Activated CD8-positive, alpha-beta T cell treated with anti-CD3 and anti-CD28 coated beads for 36 hours (primary cell): ENCODE data around the gene GPR34. TPM values are rescaled to one million over a fixed set of nuclear protein-coding genes. Genes with fewer than 3 reads are reported as not detected.

ENCODE experiments used
- ATAC-seq: fragments of 200-7000 bp; cut with Tn5 transposase; one replicate; pipeline ENCODE4 v1.10.0; 2021; ENCODE audit warnings: mild to moderate bottlenecking, moderate library complexity
- CTCF ChIA-PET: fragments of 350-600 bp; sonication (Branson Sonifier 250); formaldehyde crosslinking; loops from one replicate; lab custom pipeline; 2021; ENCODE audit warnings: antibody characterized with exemption; lab: Charles Lee
- POLR2A ChIA-PET: fragments of 350-600 bp; sonication (Branson Sonifier 250); formaldehyde crosslinking; loops from one replicate; lab custom pipeline; 2021; ENCODE audit warnings: antibody characterized with exemption; lab: Charles Lee
- DNase-seq: peaks from one replicate; pipeline ENCODE4 v3.0.0-alpha.2; 2020
- H3K27ac Mint-ChIP-seq: one replicate; pipeline ENCODE4 v1.8.0; 2021; ENCODE audit warnings: mild to moderate bottlenecking, mixed read lengths
- H3K27me3 Mint-ChIP-seq: one replicate; pipeline ENCODE4 v1.8.0; 2021; ENCODE audit warnings: mixed read lengths
- H3K36me3 Mint-ChIP-seq: one replicate; pipeline ENCODE4 v1.8.0; 2021; ENCODE audit warnings: low read depth, mixed read lengths
- H3K4me1 Mint-ChIP-seq: one replicate; pipeline ENCODE4 v1.8.0; 2021; ENCODE audit warnings: low read depth, mixed read lengths
- H3K4me3 Mint-ChIP-seq: one replicate; pipeline ENCODE4 v1.8.0; 2021; ENCODE audit warnings: mild to moderate bottlenecking, moderate library complexity, mixed read lengths
- H3K9me3 Mint-ChIP-seq: one replicate; pipeline ENCODE4 v1.8.0; 2021; ENCODE audit warnings: mixed read lengths
- intact Hi-C: fragments of 100-400 bp; cut with micrococcal nuclease; formaldehyde crosslinking; loops from one replicate; pipeline ENCODE4 v1.10.0; 2022
- total RNA-seq, 2 experiments: library from RNA; stranded (reverse); gene quantifications; one replicate each; pipeline ENCODE4 v1.2.3, GENCODE V29; 2021
- TF ChIP-seq, protein P1 (sequence below): fragments of 200-600 bp; IDR thresholded peaks from one replicate; pipeline ENCODE4 v1.8.0; 2022; ENCODE audit warnings: antibody characterized with exemption, mild to moderate bottlenecking

GPR34 gene
- total RNA-seq, 2 experiments from 2014 or later, result 0.52 to 0.65 TPM

DNA sequence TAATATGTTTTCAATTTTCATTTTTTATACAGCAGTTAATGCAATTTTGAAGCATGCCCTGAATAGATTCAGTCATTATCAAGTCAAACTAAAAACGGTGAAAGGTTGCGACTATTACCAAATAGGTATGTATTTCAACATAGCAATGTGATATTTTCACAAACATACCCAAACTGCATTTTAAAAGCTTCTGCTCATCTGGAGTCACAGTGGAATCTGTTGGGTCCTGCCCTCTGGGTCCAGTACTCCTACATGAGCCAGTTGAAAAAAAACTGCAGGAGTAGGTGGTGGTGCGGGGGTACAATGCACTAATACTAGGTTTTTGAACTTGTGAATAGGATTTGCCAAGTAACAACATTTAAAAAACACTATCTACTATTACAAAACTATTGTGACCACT is 938 bp downstream of the GPR34 start:
- ChIA-PET CTCF (no interaction called here), POLR2A (no interaction called here)
- no peak overlapping the region for H3K27ac Mint-ChIP-seq
- ATAC-seq (no peak), DNase-seq (no peak)
- H3K9me3 Mint-ChIP-seq, result no peaks in the 10 kb centered on the region
- peaks cover 3% of the 10 kb centered on the region for H3K36me3 Mint-ChIP-seq
- TF ChIP-seq, protein P1, sequence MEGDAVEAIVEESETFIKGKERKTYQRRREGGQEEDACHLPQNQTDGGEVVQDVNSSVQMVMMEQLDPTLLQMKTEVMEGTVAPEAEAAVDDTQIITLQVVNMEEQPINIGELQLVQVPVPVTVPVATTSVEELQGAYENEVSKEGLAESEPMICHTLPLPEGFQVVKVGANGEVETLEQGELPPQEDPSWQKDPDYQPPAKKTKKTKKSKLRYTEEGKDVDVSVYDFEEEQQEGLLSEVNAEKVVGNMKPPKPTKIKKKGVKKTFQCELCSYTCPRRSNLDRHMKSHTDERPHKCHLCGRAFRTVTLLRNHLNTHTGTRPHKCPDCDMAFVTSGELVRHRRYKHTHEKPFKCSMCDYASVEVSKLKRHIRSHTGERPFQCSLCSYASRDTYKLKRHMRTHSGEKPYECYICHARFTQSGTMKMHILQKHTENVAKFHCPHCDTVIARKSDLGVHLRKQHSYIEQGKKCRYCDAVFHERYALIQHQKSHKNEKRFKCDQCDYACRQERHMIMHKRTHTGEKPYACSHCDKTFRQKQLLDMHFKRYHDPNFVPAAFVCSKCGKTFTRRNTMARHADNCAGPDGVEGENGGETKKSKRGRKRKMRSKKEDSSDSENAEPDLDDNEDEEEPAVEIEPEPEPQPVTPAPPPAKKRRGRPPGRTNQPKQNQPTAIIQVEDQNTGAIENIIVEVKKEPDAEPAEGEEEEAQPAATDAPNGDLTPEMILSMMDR, result no peak
- H3K4me3 Mint-ChIP-seq, result no peak overlapping the region
- intact Hi-C loops, result no loop called here
- H3K27me3 Mint-ChIP-seq, result no peaks in the 10 kb centered on the region
- H3K4me1 Mint-ChIP-seq, result peaks cover 50% of the 10 kb centered on the region

DNA sequence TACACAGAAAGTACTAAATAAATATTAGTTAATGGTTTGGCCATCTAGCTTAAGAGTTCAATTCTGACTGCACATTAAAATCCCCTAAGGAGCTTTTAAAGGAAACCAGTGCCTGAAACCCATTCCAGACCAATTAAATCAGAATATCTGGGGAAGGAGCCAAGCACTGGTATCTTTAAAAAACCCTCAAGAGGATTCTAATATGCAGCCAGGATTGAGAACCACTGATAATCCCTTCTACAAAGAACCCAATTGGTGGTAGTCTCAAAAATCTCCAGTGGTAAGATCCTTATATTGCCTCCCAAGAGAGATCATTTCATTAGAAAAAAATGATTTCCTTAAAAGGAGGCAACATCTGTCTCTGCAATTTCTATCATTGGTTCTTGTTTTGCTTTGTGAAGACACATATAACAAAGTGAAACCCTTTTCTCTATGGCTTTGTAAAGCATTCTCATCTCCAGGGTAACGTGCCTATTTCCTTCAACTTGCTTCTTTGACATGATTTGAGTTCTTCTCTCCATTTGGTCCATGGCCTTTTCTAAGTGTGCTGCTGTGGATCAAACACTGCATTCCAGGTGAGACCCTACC is 3.5 kb downstream of the GPR34 start:
- Mint-ChIP-seq H3K27ac (peak overlapping the region; percentile 34), H3K9me3 (peaks cover 2% of the 10 kb centered on the region), H3K4me3 (no peak overlapping the region), H3K4me1 (peaks cover 54% of the 10 kb centered on the region), H3K36me3 (peaks cover 11% of the 10 kb centered on the region), H3K27me3 (no peaks in the 10 kb centered on the region)
- DNase-seq, result no peak
- intact Hi-C loops, result no loop called here
- POLR2A ChIA-PET, result no interaction called here
- CTCF ChIA-PET, result no interaction called here
- TF ChIP-seq, protein P1, result no peak
- ATAC-seq, result no peak

DNA sequence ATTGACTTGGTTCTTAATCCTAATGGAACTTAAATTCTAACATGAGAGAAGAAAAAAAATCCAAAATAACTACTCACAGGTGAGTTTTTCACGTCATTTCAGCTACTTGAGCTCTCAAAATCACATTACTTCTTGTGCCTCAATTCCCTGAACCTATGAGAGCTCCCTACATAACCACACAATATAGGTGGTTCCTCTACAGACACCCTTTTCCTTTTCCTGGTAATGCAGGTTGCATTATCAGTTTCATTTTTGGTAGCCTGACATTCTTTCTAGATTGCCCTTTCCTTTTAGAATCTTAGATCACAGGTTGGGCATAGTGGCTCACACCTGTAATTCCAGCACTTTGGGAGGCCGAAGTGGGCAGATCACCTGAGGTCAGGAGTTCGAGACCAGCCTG is 4.3 kb downstream of the GPR34 start:
- ChIA-PET POLR2A (no interaction called here), CTCF (no interaction called here)
- peaks cover 2% of the 10 kb centered on the region for H3K9me3 Mint-ChIP-seq
- H3K4me3 Mint-ChIP-seq, result no peak overlapping the region
- H3K36me3 Mint-ChIP-seq, result peaks cover 12% of the 10 kb centered on the region
- no peaks in the 10 kb centered on the region for H3K27me3 Mint-ChIP-seq
- DNase-seq (no peak), ATAC-seq (peak; percentile 40)
- intact Hi-C loops, result no loop called here
- TF ChIP-seq, protein P1, result no peak
- H3K27ac Mint-ChIP-seq, result peak overlapping the region; percentile 49
- peaks cover 52% of the 10 kb centered on the region for H3K4me1 Mint-ChIP-seq

DNA sequence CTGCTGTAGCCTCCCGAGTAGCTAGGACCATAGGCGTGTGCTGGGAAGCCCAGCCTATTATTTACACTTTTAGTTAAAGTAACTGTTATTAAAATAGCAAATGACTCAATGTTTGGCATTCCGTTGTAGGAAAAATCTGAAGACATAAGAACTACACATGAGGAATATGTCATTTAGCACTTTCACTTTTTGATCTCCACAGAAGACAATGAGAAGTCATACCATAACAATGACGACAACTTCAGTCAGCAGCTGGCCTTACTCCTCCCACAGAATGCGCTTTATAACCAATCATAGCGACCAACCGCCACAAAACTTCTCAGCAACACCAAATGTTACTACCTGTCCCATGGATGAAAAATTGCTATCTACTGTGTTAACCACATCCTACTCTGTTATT is 6.7 kb downstream of the GPR34 start:
- Mint-ChIP-seq H3K36me3 (peaks cover 12% of the 10 kb centered on the region), H3K9me3 (peaks cover 2% of the 10 kb centered on the region), H3K27ac (peak overlapping the region; percentile 5), H3K4me1 (peaks cover 43% of the 10 kb centered on the region), H3K4me3 (no peak overlapping the region), H3K27me3 (no peaks in the 10 kb centered on the region)
- ATAC-seq (peak; percentile 65), DNase-seq (peak; percentile 57)
- intact Hi-C loops, result no loop called here
- ChIA-PET POLR2A (no interaction called here), CTCF (no interaction called here)
- TF ChIP-seq, protein P1, result no peak

DNA sequence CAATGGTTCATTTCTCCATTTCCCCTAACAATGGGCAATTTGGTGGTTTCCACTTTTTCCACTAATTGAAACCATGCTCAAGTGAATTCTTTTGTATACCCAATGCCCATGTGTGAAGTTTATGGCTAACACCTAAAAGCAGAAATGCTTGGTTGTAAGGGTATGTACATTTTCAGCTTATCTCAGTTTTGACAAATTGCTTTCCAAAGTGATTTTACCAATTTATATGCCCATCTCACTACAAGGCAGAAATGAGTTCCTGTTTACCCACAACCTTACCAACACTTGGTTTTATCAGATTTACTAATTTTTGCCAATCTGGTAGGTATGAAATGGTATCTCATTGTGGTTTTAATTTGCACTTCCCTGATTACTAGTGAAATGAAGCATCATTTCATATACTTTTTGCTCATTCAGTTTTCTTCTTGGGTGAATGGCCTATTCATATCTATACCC is 14.8 kb downstream of the GPR34 start:
- ATAC-seq (peak; percentile 45), DNase-seq (no peak)
- no peaks in the 10 kb centered on the region for H3K36me3 Mint-ChIP-seq
- ChIA-PET POLR2A (no interaction called here), CTCF (interaction anchor here (0.9 kb wide), 1 partner anchor 15 kb away, joined by 3 read pairs; no protein-coding TSS in a partner anchor)
- TF ChIP-seq, protein P1, result no peak
- peak overlapping the region; percentile 25 for H3K27ac Mint-ChIP-seq
- H3K9me3 Mint-ChIP-seq, result no peaks in the 10 kb centered on the region
- intact Hi-C loops, result no loop called here
- peaks cover 45% of the 10 kb centered on the region for H3K4me1 Mint-ChIP-seq
- H3K27me3 Mint-ChIP-seq, result no peaks in the 10 kb centered on the region
- H3K4me3 Mint-ChIP-seq, result no peak overlapping the region
